IMR-90 (cell line): ENCODE measurements around the gene SLC36A2. TPM values are rescaled to one million over a fixed set of nuclear protein-coding genes. Genes with fewer than 3 reads are reported as not detected.

ENCODE experiments used
- ATAC-seq: fragments of 200-7000 bp; cut with Tn5 transposase; 2 replicates; pipeline ENCODE4 v1.9.1; 2020; ENCODE audit warnings: low read depth, mild to moderate bottlenecking, moderate library complexity
- BruUV-seq: library from RNA; stranded (reverse); fragments of 400-500 nt; replicated peaks from 2 replicates; lab custom pipeline; 2021; lab: Mats Ljungman, UMichigan
- CTCF ChIA-PET: fragments of 300-600 bp; formaldehyde crosslinking; extraction: SDS; loops from one replicate; lab custom pipeline; 2021; ENCODE audit warnings: antibody characterized with exemption; lab: Yijun Ruan, JAX
- POLR2A ChIA-PET: fragments of 300-600 bp; sonication (Branson Sonifier 250); formaldehyde crosslinking; loops from one replicate; lab custom pipeline; 2022; ENCODE audit warnings: antibody characterized with exemption; ENCODE audit not compliant: unreplicated experiment; lab: Charles Lee
- DNase-seq: peaks from one replicate; pipeline ENCODE4 v3.0.0; 2013
- H2AFZ ChIP-seq: replicated peaks from 2 replicates; pipeline ENCODE3; 2013; ENCODE audit warnings: low read length, mild to moderate bottlenecking; ENCODE audit not compliant: poor library complexity
- H2AK5ac ChIP-seq: 2 replicates; pipeline ENCODE4 v1.6.1; 2013; ENCODE audit warnings: low read depth, low read length, inconsistent platforms
- H2AK9ac ChIP-seq: replicated peaks from 2 replicates; pipeline ENCODE3; 2013; ENCODE audit warnings: mild to moderate bottlenecking, low read depth, low read length, moderate library complexity; ENCODE audit not compliant: poor library complexity
- H2BK120ac ChIP-seq: 2 replicates; pipeline ENCODE4 v1.6.1; 2013; ENCODE audit warnings: low read depth, low read length, inconsistent platforms
- H2BK15ac ChIP-seq: 3 replicates; pipeline ENCODE4 v1.6.1; 2013; ENCODE audit warnings: low read depth, low read length, inconsistent platforms
- H2BK20ac ChIP-seq: 2 replicates; pipeline ENCODE4 v1.6.1; 2013; ENCODE audit warnings: low read depth, mild to moderate bottlenecking, inconsistent platforms, low read length, moderate library complexity
- H2BK5ac ChIP-seq: 2 replicates; pipeline ENCODE4 v1.6.1; 2013; ENCODE audit warnings: mild to moderate bottlenecking, low read depth, low read length, inconsistent platforms; ENCODE audit not compliant: poor library complexity, severe bottlenecking
- H3K14ac ChIP-seq: replicated peaks from 2 replicates; pipeline ENCODE4 v1.6.1; 2013; ENCODE audit warnings: low read depth, low read length, inconsistent platforms
- H3K18ac ChIP-seq: 2 replicates; pipeline ENCODE4 v1.6.1; 2013; ENCODE audit warnings: low read depth, low read length, control low read depth
- H3K23ac ChIP-seq: 2 replicates; pipeline ENCODE4 v1.6.1; 2013; ENCODE audit warnings: low read depth, low read length, inconsistent platforms
- H3K27ac ChIP-seq: 2 replicates; pipeline ENCODE4 v1.5.1; 2013; ENCODE audit warnings: mild to moderate bottlenecking, control low read depth, low read length; ENCODE audit not compliant: insufficient read depth
- H3K27me3 ChIP-seq: 2 replicates; pipeline ENCODE4 v1.6.1; 2013; ENCODE audit warnings: low read length; ENCODE audit not compliant: control insufficient read depth, insufficient read depth
- H3K36me3 ChIP-seq: 2 replicates; pipeline ENCODE4 v1.6.1; 2013; ENCODE audit warnings: low read length, mixed read lengths; ENCODE audit not compliant: control insufficient read depth, insufficient read depth
- H3K4ac ChIP-seq: 2 replicates; pipeline ENCODE4 v1.6.1; 2013; ENCODE audit warnings: low read depth, low read length, inconsistent platforms
- H3K4me1 ChIP-seq: 2 replicates; pipeline ENCODE4 v1.6.1; 2013; ENCODE audit warnings: low read length, mixed read lengths; ENCODE audit not compliant: control insufficient read depth, insufficient read depth
- H3K4me2 ChIP-seq: 2 replicates; pipeline ENCODE4 v1.6.1; 2013; ENCODE audit warnings: low read depth, mild to moderate bottlenecking, control low read depth, low read length, moderate library complexity
- H3K4me3 ChIP-seq: 2 replicates; pipeline ENCODE4 v1.5.1; 2013; ENCODE audit warnings: low read depth, mild to moderate bottlenecking, control low read depth, low read length, moderate library complexity; ENCODE audit not compliant: insufficient read depth
- H3K56ac ChIP-seq: 2 replicates; pipeline ENCODE4 v1.6.1; 2013; ENCODE audit warnings: low read length, inconsistent platforms; ENCODE audit not compliant: insufficient read depth; ENCODE audit errors: extremely low read depth
- H3K79me1 ChIP-seq, 2 experiments: 2 replicates each; pipeline ENCODE4 v1.6.1; 2013; ENCODE audit warnings: low read length in 2 of 2, inconsistent platforms in 1 of 2, low read depth in 1 of 2
- H3K9ac ChIP-seq: 2 replicates; pipeline ENCODE4 v1.6.1; 2013; ENCODE audit warnings: low read depth, low read length, control low read depth
- H3K9me1 ChIP-seq: 2 replicates; pipeline ENCODE4 v1.6.1; 2013; ENCODE audit warnings: low read length, inconsistent platforms; ENCODE audit not compliant: insufficient read depth
- H3K9me3 ChIP-seq: 2 replicates; pipeline ENCODE4 v1.6.1; 2013; ENCODE audit warnings: low read length; ENCODE audit not compliant: control insufficient read depth, insufficient read depth
- H4K20me1 ChIP-seq: 2 replicates; pipeline ENCODE4 v1.6.1; 2013; ENCODE audit warnings: low read length, inconsistent platforms; ENCODE audit not compliant: insufficient read depth
- H4K5ac ChIP-seq: 2 replicates; pipeline ENCODE4 v1.6.1; 2013; ENCODE audit warnings: mild to moderate bottlenecking, low read depth, low read length, control low read depth
- H4K8ac ChIP-seq, 2 experiments: 2 replicates each; pipeline ENCODE4 v1.6.1; 2013; ENCODE audit warnings: low read depth in 2 of 2, low read length in 2 of 2, control low read depth in 1 of 2, inconsistent platforms in 1 of 2
- H4K91ac ChIP-seq: 2 replicates; pipeline ENCODE4 v1.6.1; 2013; ENCODE audit warnings: low read depth, low read length, inconsistent platforms; ENCODE audit not compliant: insufficient read depth
- BHLHE40 ChIP-seq: fragments of 150-350 bp; IDR thresholded peaks from 2 replicates; pipeline ENCODE4 v1.6.1; 2016; ENCODE audit warnings: mild to moderate bottlenecking, low read depth, low read length
- CEBPB ChIP-seq: IDR thresholded peaks from 2 replicates; pipeline ENCODE4 v1.6.1; 2012; ENCODE audit warnings: low read depth, low read length, improper control_type of control experiment
- CTCF ChIP-seq: conservative IDR thresholded peaks from 2 replicates; pipeline ENCODE4 v1.5.1; 2012; ENCODE audit warnings: mild to moderate bottlenecking, low read depth, low read length, improper control_type of control experiment
- FOS ChIP-seq: fragments of 150-350 bp; IDR thresholded peaks from 2 replicates; pipeline ENCODE4 v1.6.1; 2016; ENCODE audit warnings: low read depth, low read length
- MAZ ChIP-seq: IDR thresholded peaks from 2 replicates; pipeline ENCODE4 v1.6.1; 2012; ENCODE audit warnings: low read depth, mild to moderate bottlenecking, low read length, improper control_type of control experiment, moderate library complexity, borderline replicate concordance
- NFE2L2 ChIP-seq: fragments of 150-350 bp; IDR thresholded peaks from 2 replicates; pipeline ENCODE4 v1.6.1; 2016; ENCODE audit warnings: low read depth, mild to moderate bottlenecking, low read length
- POLR2A ChIP-seq: IDR thresholded peaks from 2 replicates; pipeline ENCODE4 v1.6.1; 2012; ENCODE audit warnings: mild to moderate bottlenecking, low read depth, low read length
- RAD21 ChIP-seq: IDR thresholded peaks from 2 replicates; pipeline ENCODE4 v1.6.1; 2012; ENCODE audit warnings: low read length, improper control_type of control experiment
- RCOR1 ChIP-seq: IDR thresholded peaks from 2 replicates; pipeline ENCODE4 v1.6.1; 2012; ENCODE audit warnings: mild to moderate bottlenecking, low read length, improper control_type of control experiment; ENCODE audit not compliant: insufficient replicate concordance
- RFX5 ChIP-seq: IDR thresholded peaks from 2 replicates; pipeline ENCODE4 v1.8.0; 2012; ENCODE audit warnings: low read depth, mild to moderate bottlenecking, low read length, moderate library complexity
- SMC3 ChIP-seq: fragments of 150-350 bp; IDR thresholded peaks from 2 replicates; pipeline ENCODE4 v1.6.1; 2016; ENCODE audit warnings: low read depth, mild to moderate bottlenecking, antibody characterized with exemption, low read length, moderate library complexity
- USF2 ChIP-seq: fragments of 150-350 bp; IDR thresholded peaks from 2 replicates; pipeline ENCODE4 v1.6.1; 2017; ENCODE audit warnings: mild to moderate bottlenecking, antibody characterized with exemption, low read length, low read depth
- WGBS, 2 experiments: methylation state at CpG; one replicate each; pipeline versions ENCODE4 v1.1.5 to v1.1.7; 2013; ENCODE audit warnings: missing lambda C conversion rate in 2 of 2; ENCODE audit not compliant: insufficient read length in 1 of 2; ENCODE audit errors: extremely low coverage in 2 of 2; 5-methylcytosine and 5-hydroxymethylcytosine counted together
- dilution Hi-C: fragments of 300-500 bp; cut with HindIII; formaldehyde crosslinking; loops from one replicate; pipeline ENCODE4 v1.14.3; 2018; ENCODE audit warnings: low sequenced_read_pairs; ENCODE audit not compliant: unreplicated experiment
- in situ Hi-C: fragments of 300-500 bp; cut with MboI; formaldehyde crosslinking; loops from 3 replicates; pipeline ENCODE4 v1.14.3; 2019; ENCODE audit warnings: low sequenced_read_pairs, inconsistent platforms, mixed read lengths
- intact Hi-C: fragments of 100-400 bp; cut with micrococcal nuclease; formaldehyde crosslinking; loops from 2 replicates; pipeline ENCODE4 v1.10.0; 2022
- polyA plus RNA-seq, 3 experiments: library from polyadenylated mRNA; depleted of rRNA; stranded (reverse); fragments of >200 nt; gene quantifications; 2 replicates each; pipeline ENCODE4 v1.2.3, GENCODE V29; 2012; ENCODE audit warnings: low replicate concordance in 1 of 3
- total RNA-seq: library from RNA; depleted of rRNA; stranded (reverse); fragments of >200 nt; gene quantifications from 2 replicates; pipeline ENCODE4 v1.2.3, GENCODE V29; 2012

SLC36A2 gene
- total and polyA plus RNA-seq, 2 of the 4 experiments (the other 2 are of a cell fraction), result not detected

DNA sequence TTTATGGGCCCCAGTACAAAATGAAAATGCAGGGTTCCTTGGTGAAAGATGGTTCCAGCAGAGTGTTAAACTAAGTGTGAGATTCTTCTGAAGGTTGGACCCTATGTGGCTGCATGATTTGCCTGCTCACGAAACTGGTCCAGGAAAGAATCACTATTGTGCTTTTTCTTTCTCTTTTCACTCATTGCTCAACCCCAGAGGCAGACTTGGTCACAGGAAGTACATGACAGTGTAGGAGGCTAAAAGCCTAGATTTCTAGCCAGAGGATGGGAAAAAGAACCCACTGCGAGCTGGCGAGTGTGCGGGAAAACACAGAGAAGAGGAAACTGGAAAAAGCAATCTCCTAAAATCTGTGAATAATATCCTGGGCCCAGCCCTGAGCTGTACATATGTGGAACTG lies 18.6 kb downstream of the SLC36A2 start:
- Histone ChIP-seq H2BK5ac (no peak overlapping the region), H4K91ac (no peak overlapping the region), H2AK5ac (no peak overlapping the region), H3K4me1 (no peaks in the 10 kb centered on the region), H3K9ac (no peak overlapping the region), H3K9me1 (no peaks in the 10 kb centered on the region), H3K14ac (no peak overlapping the region), H3K9me3 (no peaks in the 10 kb centered on the region), H4K5ac (no peak overlapping the region), H2BK120ac (no peak overlapping the region), H3K27ac (no peak overlapping the region), H3K4ac (no peak overlapping the region), H3K18ac (no peak overlapping the region), H3K23ac (no peak overlapping the region), H4K8ac (no peak overlapping the region), H3K56ac (no peak overlapping the region), H3K36me3 (no peaks in the 10 kb centered on the region), H3K4me2 (no peak overlapping the region), H2AK9ac (no peak overlapping the region), H4K20me1 (no peaks in the 10 kb centered on the region), H2BK20ac (no peak overlapping the region), H2AFZ (no peak overlapping the region), H2BK15ac (no peak overlapping the region), H3K27me3 (no peaks in the 10 kb centered on the region), H3K4me3 (no peak overlapping the region), H3K79me1 (no peaks in the 10 kb centered on the region)
- dilution Hi-C loops, result no loop called here
- intact Hi-C loops, result no loop called here
- POLR2A ChIA-PET, result no interaction called here
- no TSS peak for BruUV-seq
- DNase-seq (no peak), ATAC-seq (no peak)
- CTCF ChIA-PET, result no interaction called here
- in situ Hi-C loops, result no loop called here
- no CpG with 5 or more reads among the region's 4 CpGs for WGBS, 2 experiments
- no peak for TF ChIP-seq CEBPB
- no peak for TF ChIP-seq BHLHE40
- no peak for TF ChIP-seq SMC3
- TF ChIP-seq POLR2A, result no peak
- no peak for TF ChIP-seq USF2
- no peak for TF ChIP-seq RAD21
- TF ChIP-seq FOS, result no peak
- no peak for TF ChIP-seq RCOR1
- TF ChIP-seq NFE2L2, result no peak
- TF ChIP-seq RFX5, result no peak
- TF ChIP-seq CTCF, result no peak
- no peak for TF ChIP-seq MAZ
